HepG2 (cell line): Measurements from ENCODE around the gene TREH. TPM values are rescaled to one million over a fixed set of nuclear protein-coding genes. Genes with fewer than 3 reads are reported as not detected.
A peak's percentile ranks its signal among the peaks of the same experiment; 100 is the strongest.

Experiments used
- ATAC-seq: fragments of 200-7000 bp; cut with Tn5 transposase; 3 replicates; pipeline ENCODE4 v1.9.1; 2020; ENCODE audit warnings: mild to moderate bottlenecking, moderate library complexity
- BruUV-seq: library from RNA; stranded (reverse); fragments of 400-500 nt; replicated peaks from 2 replicates; lab custom pipeline; 2021; lab: Mats Ljungman, UMichigan
- CTCF ChIA-PET: fragments of 300-600 bp; formaldehyde crosslinking; extraction: SDS; loops from one replicate; lab custom pipeline; 2021; ENCODE audit warnings: low total read pairs, inconsistent platforms, low intra/inter-chr PET ratio; lab: Yijun Ruan, JAX
- POLR2A ChIA-PET: fragments of 350-600 bp; sonication (Branson Sonifier 250); formaldehyde crosslinking; loops from one replicate; lab custom pipeline; 2020; ENCODE audit warnings: antibody characterized with exemption, inconsistent platforms; lab: Yijun Ruan, JAX
- DNase-seq: peaks from one replicate; pipeline ENCODE4 v3.0.0-alpha.2; 2015; ENCODE audit warnings: low spot score
- FAIRE-seq: peaks from 3 replicates; lab custom pipeline; 2011; peaks lifted over from hg19 to GRCh38; lab: Jason Lieb, UNC
- H2AFZ ChIP-seq: one replicate; pipeline ENCODE4 v1.6.1; 2011; ENCODE audit warnings: low read length, inconsistent platforms
- H3K27ac ChIP-seq: fragments of 300-600 bp; 3 replicates; pipeline ENCODE4 v1.8.0; 2011; ENCODE audit warnings: mixed run types, mild to moderate bottlenecking, mixed read lengths, low read length, inconsistent platforms; ENCODE audit not compliant: insufficient read depth; ENCODE audit errors: extremely low read length
- H3K27me3 ChIP-seq, 2 experiments: fragments of 200-600 bp in 1 of 2; 2 replicates in 1 of 2; 3 replicates in 1 of 2; pipeline versions ENCODE4 v1.6.0 to v1.8.0; 2011; ENCODE audit warnings: low read length in 2 of 2, mild to moderate bottlenecking in 2 of 2, moderate library complexity in 2 of 2, inconsistent platforms in 1 of 2; ENCODE audit not compliant: insufficient read depth in 2 of 2, control insufficient read depth in 1 of 2
- H3K36me3 ChIP-seq, 2 experiments: fragments of 200-600 bp in 1 of 2; replicated peaks in 1 of 2; 2 replicates in 1 of 2; 3 replicates in 1 of 2; pipeline versions ENCODE4 v1.5.1 to v1.8.0; 2011; ENCODE audit warnings: low read length in 2 of 2, inconsistent platforms in 1 of 2; ENCODE audit not compliant: insufficient read depth in 2 of 2, control insufficient read depth in 1 of 2
- H3K4me1 ChIP-seq: 2 replicates; pipeline ENCODE4 v1.5.1; 2012; ENCODE audit warnings: low read length, inconsistent platforms; ENCODE audit not compliant: insufficient read depth
- H3K4me2 ChIP-seq: 2 replicates; pipeline ENCODE4 v1.6.0; 2011; ENCODE audit warnings: low read depth, low read length, inconsistent platforms
- H3K4me3 ChIP-seq, 3 experiments: fragments of 200-600 bp in 1 of 3; sonication (generic), shearing (Covaris generic) in 1 of 3; replicated peaks in 1 of 3; 2 replicates each; pipeline ENCODE4 v1.5.1; 2011 to 2016; ENCODE audit warnings: low read length in 3 of 3, inconsistent platforms in 2 of 3, low read depth in 2 of 3, mild to moderate bottlenecking in 2 of 3, control low read depth in 1 of 3, mixed read lengths in 1 of 3; ENCODE audit not compliant: insufficient read depth in 1 of 3
- H3K79me2 ChIP-seq: one replicate; pipeline ENCODE4 v1.6.1; 2011; ENCODE audit warnings: low read length, inconsistent platforms; ENCODE audit not compliant: insufficient read depth
- H3K9ac ChIP-seq: 2 replicates; pipeline ENCODE4 v1.6.0; 2011; ENCODE audit warnings: mild to moderate bottlenecking, low read depth, low read length, inconsistent platforms; ENCODE audit not compliant: insufficient read depth
- H3K9me3 ChIP-seq: 2 replicates; pipeline ENCODE4 v1.5.1; 2012; ENCODE audit warnings: mild to moderate bottlenecking, low read length
- H4K20me1 ChIP-seq: 2 replicates; pipeline ENCODE4 v1.6.0; 2011; ENCODE audit warnings: inconsistent platforms, mild to moderate bottlenecking, low read length, moderate library complexity; ENCODE audit not compliant: insufficient read depth
- DMAP1 ChIP-seq: IDR thresholded peaks from 2 replicates; pipeline ENCODE4 v1.6.1; 2016
- KLF16 ChIP-seq, 2 experiments: sonication (generic) in 1 of 2; formaldehyde crosslinking in 1 of 2; IDR thresholded peaks; 2 replicates each; pipeline versions ENCODE4 v1.6.1 to v1.8.0; 2016 to 2023; ENCODE audit warnings: missing genetic modification reagents in 2 of 2, missing compliant biosample characterization in 1 of 2
- NCOA1 ChIP-seq: sonication (generic); formaldehyde crosslinking; IDR thresholded peaks from 2 replicates; pipeline ENCODE4 v1.9.0; 2021; ENCODE audit warnings: missing genetic modification reagents
- NPAS2 ChIP-seq: sonication (generic); formaldehyde crosslinking; IDR thresholded peaks from 2 replicates; pipeline ENCODE4 v1.8.0; 2022; ENCODE audit warnings: mild to moderate bottlenecking, missing genetic modification reagents, borderline replicate concordance
- PCBP1 ChIP-seq: fragments of 200-400 bp; formaldehyde crosslinking; IDR thresholded peaks from 2 replicates; pipeline ENCODE4 v1.6.1; 2017; ENCODE audit warnings: mild to moderate bottlenecking, low read depth, low read length, borderline replicate concordance
- SP1 ChIP-seq, 2 experiments: fragments of 450-650 bp in 1 of 2; sonication (generic) in 1 of 2; formaldehyde crosslinking in 1 of 2; IDR thresholded peaks; 2 replicates each; pipeline versions ENCODE4 v1.4.0 to v1.6.1; 2016 to 2020; ENCODE audit warnings: missing genetic modification reagents in 1 of 2
- SRSF1 ChIP-seq: fragments of 200-400 bp; formaldehyde crosslinking; optimal IDR thresholded peaks from 2 replicates; pipeline ENCODE3; 2017; ENCODE audit warnings: mild to moderate bottlenecking, low read depth, low read length, moderate library complexity
- ZNF263 ChIP-seq: sonication (generic); formaldehyde crosslinking; IDR thresholded peaks from 2 replicates; pipeline ENCODE4 v1.4.0; 2020; ENCODE audit warnings: missing genetic modification reagents
- ZNF501 ChIP-seq: sonication (generic); formaldehyde crosslinking; IDR thresholded peaks from 2 replicates; pipeline ENCODE4 v1.5.1; 2020; ENCODE audit warnings: mild to moderate bottlenecking, moderate library complexity, missing genetic modification reagents
- ZNF563 ChIP-seq: sonication (generic); formaldehyde crosslinking; IDR thresholded peaks from 2 replicates; pipeline ENCODE4 v1.8.0; 2022; ENCODE audit warnings: mild to moderate bottlenecking, moderate library complexity, missing genetic modification reagents
- ZNF629 ChIP-seq: sonication (generic); formaldehyde crosslinking; conservative IDR thresholded peaks from 2 replicates; pipeline ENCODE4 v1.5.0; 2020; ENCODE audit warnings: missing genetic modification reagents
- WGBS: methylation state at CpG from one replicate; pipeline ENCODE4 v1.1.6; 2017; ENCODE audit warnings: low lambda C conversion rate; 5-methylcytosine and 5-hydroxymethylcytosine counted together
- in situ Hi-C: cut with HindIII; loops from 2 replicates; pipeline ENCODE4 v1.10.0; 2017; ENCODE audit warnings: low pct_unique_long_range_greater_than_20kb; ENCODE audit not compliant: extremely low pct_ligation_motif_present
- intact Hi-C: fragments of 100-400 bp; cut with micrococcal nuclease; formaldehyde crosslinking; loops from one replicate; pipeline ENCODE4 v1.10.0; 2022; ENCODE audit not compliant: unreplicated experiment
- polyA plus RNA-seq, 8 experiments: library from polyadenylated mRNA; depleted of rRNA in 3 of 8; stranded (reverse) in 7 of 8; unstranded in 1 of 8; fragments of >200 nt; fragmentation: Illumina TruSeq in 4 of 8; extraction: Trizol in 4 of 8; gene quantifications; 2 replicates each; pipeline versions ENCODE4 v1.2.1 to v1.2.3, GENCODE V29; 2011 to 2016; ENCODE audit warnings: low read depth in 4 of 8, missing spikeins in 1 of 8, mixed read lengths in 1 of 8; ENCODE audit not compliant: insufficient read depth in 1 of 8
- total RNA-seq, 5 experiments: library from RNA; depleted of rRNA; stranded (reverse); fragments of >200 nt; fragmentation: Illumina TruSeq; extraction: Trizol; gene quantifications; 2 replicates each; pipeline ENCODE4 v1.2.3, GENCODE V29; 2016; ENCODE audit warnings: low read depth in 1 of 5

TREH gene
- total and polyA plus RNA-seq, 2 of the 13 experiments (the other 11 are each of a cell fraction or from before 2014, with no cell fraction given), result 0.53 to 0.86 TPM

- TF ChIP-seq ZNF501 (CRISPR knock-in tag), result peak; percentile 88
Observed at GRCh38 chr11:118689852-118690552, 10.6 kb upstream of the TREH start (continued).

- H3K27ac ChIP-seq, result peak overlapping the region; percentile 31
- H3K36me3 ChIP-seq, result no peaks in the 10 kb centered on the region
- H3K27me3 ChIP-seq, result peaks cover 0 to 5% of the 10 kb centered on the region in 2 experiments; a peak in 1 of 5 replicates
- POLR2A ChIA-PET, result interaction anchor here (0.8 to 2.8 kb wide), 10 partner anchors 10 to 396 kb away, joined by 3 to 28 read pairs (median 4); partner anchors contain the start of genes ARCN1, BCL9L, DDX6 and TREH
- H3K4me1 ChIP-seq, result peaks cover 71% of the 10 kb centered on the region
- ATAC-seq (peak; percentile 56), DNase-seq (no peak), FAIRE-seq (no peak)
- no peak overlapping the region for H2AFZ ChIP-seq
- intact Hi-C loops (loop anchor here (1.0 kb wide), 1 partner anchor 30 kb away; no protein-coding TSS in a partner anchor), in situ Hi-C loops (no loop called here)
- H3K79me2 ChIP-seq, result no peaks in the 10 kb centered on the region
- BruUV-seq, result no TSS peak
- TF ChIP-seq DMAP1 (CRISPR knock-in tag) (0 out of 2 replicates have a peak, but pooled peaks have one; percentile 9), ZNF563 (peak; percentile 70; the same call in 1 of the 2 replicates), NPAS2 (CRISPR knock-in tag) (no peak), NCOA1 (0 out of 2 replicates have a peak, but pooled peaks have one; percentile 38), SRSF1 (no peak), ZNF629 (CRISPR knock-in tag) (peak; percentile 33), SP1 (IDR thresholded peaks at IDR 0.05) (no peak), SP1 (CRISPR knock-in tag; IDR thresholded peaks at IDR 0.05) (0 out of 2 replicates have a peak, but pooled peaks have one; percentile 10), KLF16 (CRISPR knock-in tag; IDR thresholded peaks at IDR 0.05) (0 out of 4 replicates have a peak, but pooled peaks of 1 of the 2 experiments have one; percentile 0), ZNF263 (CRISPR knock-in tag) (peak; percentile 96), PCBP1 (0 out of 2 replicates have a peak, but pooled peaks have one; percentile 6)
- CTCF ChIA-PET, result interaction anchor here (0.6 to 2.7 kb wide), 7 partner anchors 11 to 366 kb away, joined by 3 to 49 read pairs (median 4); partner anchors contain the start of gene UPK2
- H3K4me2 ChIP-seq, result peak overlapping the region; percentile 98
- peak overlapping the region in 2 of 3 experiments; percentile 53 to 75; a peak in 5 of 6 replicates for H3K4me3 ChIP-seq
- 10% methylated on average over 2 of the region's 9 CpGs for WGBS
- H3K9ac ChIP-seq, result peak overlapping the region; percentile 37; the same call in 1 of the 2 replicates
- H3K9me3 ChIP-seq, result no peaks in the 10 kb centered on the region
- H4K20me1 ChIP-seq, result no peaks in the 10 kb centered on the region
Observed at GRCh38 chr11:118689503-118689851, 10.0 kb upstream of the TREH start.
